HepG2 (cell line): ENCODE data around the gene TAF12. TPM values are rescaled to one million over a fixed set of nuclear protein-coding genes. Genes with fewer than 3 reads are reported as not detected.
A peak's percentile ranks its signal among the peaks of the same experiment; 100 is the strongest.

Experiments
- CCAR2 ChIP-seq: fragments of 200-400 bp; formaldehyde crosslinking; optimal IDR thresholded peaks from 2 replicates; pipeline ENCODE3; 2018; ENCODE audit warnings: low read depth, mild to moderate bottlenecking, low read length, moderate library complexity
- HNF4A ChIP-seq: sonication (generic); formaldehyde crosslinking; IDR thresholded peaks from 2 replicates; pipeline ENCODE4 v1.4.0; 2020; ENCODE audit warnings: missing genetic modification reagents
- IRF1 ChIP-seq: sonication (generic); formaldehyde crosslinking; IDR thresholded peaks from 2 replicates; pipeline ENCODE4 v1.4.0; 2020; ENCODE audit warnings: low read depth, mild to moderate bottlenecking, missing genetic modification reagents
- KAT7 ChIP-seq: IDR thresholded peaks from 2 replicates; pipeline ENCODE4 v1.6.1; 2018; ENCODE audit warnings: borderline replicate concordance, missing compliant biosample characterization
- PHF8 ChIP-seq: sonication (generic); formaldehyde crosslinking; IDR thresholded peaks from 2 replicates; pipeline ENCODE4 v1.5.0; 2020; ENCODE audit warnings: missing genetic modification reagents
- POLR2A ChIP-seq, 2 experiments: IDR thresholded peaks; 2 replicates each; pipeline ENCODE4 v1.6.1; 2011; ENCODE audit warnings: low read depth in 2 of 2, low read length in 2 of 2, mild to moderate bottlenecking in 1 of 2, moderate library complexity in 1 of 2; ENCODE audit not compliant: insufficient read depth in 1 of 2
- PRDM15 ChIP-seq: sonication (generic); formaldehyde crosslinking; IDR thresholded peaks from 2 replicates; pipeline ENCODE4 v1.4.0; 2020; ENCODE audit warnings: missing genetic modification reagents
- SAP130 ChIP-seq: IDR thresholded peaks from 2 replicates; pipeline ENCODE4 v1.6.1; 2016; ENCODE audit warnings: low read depth
- TAF1 ChIP-seq: sonication (generic); formaldehyde crosslinking; IDR thresholded peaks from 2 replicates; pipeline ENCODE4 v1.4.0; 2020; ENCODE audit warnings: missing genetic modification reagents
- TFDP2 ChIP-seq: sonication (generic); formaldehyde crosslinking; IDR thresholded peaks from 2 replicates; pipeline ENCODE4 v1.4.0; 2020; ENCODE audit warnings: missing genetic modification reagents
- THAP11 ChIP-seq: IDR thresholded peaks from 2 replicates; pipeline ENCODE4 v1.6.1; 2016; ENCODE audit warnings: missing biosample characterization, missing genetic modification reagents
- XRCC5 ChIP-seq: fragments of 200-400 bp; formaldehyde crosslinking; optimal IDR thresholded peaks from 2 replicates; pipeline ENCODE3; 2017; ENCODE audit warnings: mild to moderate bottlenecking, low read length
- ZBTB2 ChIP-seq: sonication (generic); formaldehyde crosslinking; IDR thresholded peaks from 2 replicates; pipeline ENCODE4 v1.8.0; 2022; ENCODE audit warnings: low read depth, missing genetic modification reagents
- ZFP62 ChIP-seq: sonication (generic); formaldehyde crosslinking; IDR thresholded peaks from 2 replicates; pipeline ENCODE4 v1.4.0; 2020; ENCODE audit warnings: missing genetic modification reagents
- ZNF264 ChIP-seq: sonication (generic); formaldehyde crosslinking; IDR thresholded peaks from 2 replicates; pipeline ENCODE4 v1.4.0; 2020; ENCODE audit warnings: missing genetic modification reagents
- ZNF691 ChIP-seq: sonication (generic); formaldehyde crosslinking; IDR thresholded peaks from 2 replicates; pipeline ENCODE4 v1.4.0; 2020; ENCODE audit warnings: missing genetic modification reagents, low read depth, mild to moderate bottlenecking, borderline replicate concordance
- ZSCAN12 ChIP-seq: sonication (generic); formaldehyde crosslinking; IDR thresholded peaks from 2 replicates; pipeline ENCODE4 v1.9.0; 2021; ENCODE audit warnings: mild to moderate bottlenecking, missing genetic modification reagents
- polyA plus RNA-seq, 8 experiments: library from polyadenylated mRNA; depleted of rRNA in 3 of 8; stranded (reverse) in 7 of 8; unstranded in 1 of 8; fragments of >200 nt; fragmentation: Illumina TruSeq in 4 of 8; extraction: Trizol in 4 of 8; gene quantifications; 2 replicates each; pipeline versions ENCODE4 v1.2.1 to v1.2.3, GENCODE V29; 2011 to 2016; ENCODE audit warnings: low read depth in 4 of 8, missing spikeins in 1 of 8, mixed read lengths in 1 of 8; ENCODE audit not compliant: insufficient read depth in 1 of 8
- total RNA-seq, 5 experiments: library from RNA; depleted of rRNA; stranded (reverse); fragments of >200 nt; fragmentation: Illumina TruSeq; extraction: Trizol; gene quantifications; 2 replicates each; pipeline ENCODE4 v1.2.3, GENCODE V29; 2016; ENCODE audit warnings: low read depth in 1 of 5

TAF12 gene
- total and polyA plus RNA-seq, 2 of the 13 experiments (the other 11 are each of a cell fraction or from before 2014, with no cell fraction given), result 16.3 to 17.1 TPM

GRCh38 chr1:28668956-28669723 lies 26.3 kb upstream of the TAF12 start (continued):
- TF ChIP-seq PRDM15 (CRISPR knock-in tag) (no peak), ZNF264 (CRISPR knock-in tag) (no peak), TAF1 (CRISPR knock-in tag) (peak; percentile 34; the same call in 1 of the 2 replicates), IRF1 (CRISPR knock-in tag) (no peak), ZFP62 (no peak), HNF4A (CRISPR knock-in tag) (peak; percentile 46; the same call in 1 of the 2 replicates), ZNF691 (0 out of 2 replicates have a peak, but pooled peaks have one; percentile 67), XRCC5 (peak; percentile 32), PHF8 (CRISPR knock-in tag) (peak; percentile 59), POLR2A (IDR thresholded peaks at IDR 0.05; ENCODE audit: insufficient read depth in 1 of 2, low read depth in 2 of 2, low read length in 2 of 2) (peak in 1 of 2 experiments; percentile 50; a peak in 3 of 4 replicates), SAP130 (peak; percentile 25; the same call in 1 of the 2 replicates), CCAR2 (no peak), KAT7 (CRISPR knock-in tag) (no peak), ZSCAN12 (CRISPR knock-in tag) (no peak), ZBTB2 (CRISPR knock-in tag) (peak; percentile 88; the same call in 1 of the 2 replicates), TFDP2 (CRISPR knock-in tag) (0 out of 2 replicates have a peak, but pooled peaks have one; percentile 32), THAP11 (no peak)
